ENCODE measurements around the gene SCUBE1.

DNA sequence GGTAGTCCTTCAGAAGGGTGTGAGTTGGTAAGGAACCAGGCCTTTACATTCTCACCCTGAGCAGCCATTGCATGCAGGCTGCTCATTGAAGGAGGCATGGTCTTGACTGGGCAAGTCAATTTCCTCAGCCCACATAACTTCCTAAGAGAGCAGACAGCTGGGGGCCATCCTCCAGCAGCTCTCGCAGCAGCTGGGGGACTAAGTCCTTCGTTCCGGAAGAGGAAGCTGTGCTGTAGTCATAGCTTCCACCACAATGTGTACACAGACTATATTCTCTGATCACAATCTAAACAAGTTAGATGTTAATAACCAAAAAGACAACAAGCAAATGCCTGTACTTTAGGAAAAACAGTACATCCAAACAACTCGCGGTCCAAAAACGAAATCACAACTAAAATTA is 38.5 kb upstream of the SCUBE1 start:
- no peak for TF ChIP-seq EZH2 (IDR thresholded peaks at IDR 0.05; ENCODE audit: borderline replicate concordance, low read length)
- TF ChIP-seq, protein P1, sequence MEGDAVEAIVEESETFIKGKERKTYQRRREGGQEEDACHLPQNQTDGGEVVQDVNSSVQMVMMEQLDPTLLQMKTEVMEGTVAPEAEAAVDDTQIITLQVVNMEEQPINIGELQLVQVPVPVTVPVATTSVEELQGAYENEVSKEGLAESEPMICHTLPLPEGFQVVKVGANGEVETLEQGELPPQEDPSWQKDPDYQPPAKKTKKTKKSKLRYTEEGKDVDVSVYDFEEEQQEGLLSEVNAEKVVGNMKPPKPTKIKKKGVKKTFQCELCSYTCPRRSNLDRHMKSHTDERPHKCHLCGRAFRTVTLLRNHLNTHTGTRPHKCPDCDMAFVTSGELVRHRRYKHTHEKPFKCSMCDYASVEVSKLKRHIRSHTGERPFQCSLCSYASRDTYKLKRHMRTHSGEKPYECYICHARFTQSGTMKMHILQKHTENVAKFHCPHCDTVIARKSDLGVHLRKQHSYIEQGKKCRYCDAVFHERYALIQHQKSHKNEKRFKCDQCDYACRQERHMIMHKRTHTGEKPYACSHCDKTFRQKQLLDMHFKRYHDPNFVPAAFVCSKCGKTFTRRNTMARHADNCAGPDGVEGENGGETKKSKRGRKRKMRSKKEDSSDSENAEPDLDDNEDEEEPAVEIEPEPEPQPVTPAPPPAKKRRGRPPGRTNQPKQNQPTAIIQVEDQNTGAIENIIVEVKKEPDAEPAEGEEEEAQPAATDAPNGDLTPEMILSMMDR (IDR thresholded peaks at IDR 0.05; ENCODE audit: low read length) = no peak

Data from OCI-LY1 (cell line).